Activated CD8-positive, alpha-beta memory T cell treated with anti-CD3 and anti-CD28 coated beads, Interleukin-2, amount 50 U/mL, for 4 hours (primary cell): ENCODE measurements around the gene ACACB.

Source experiments
- DNase-seq: peaks from one replicate; pipeline ENCODE4 v3.0.0-alpha.2; 2020

ACACB gene

DNA sequence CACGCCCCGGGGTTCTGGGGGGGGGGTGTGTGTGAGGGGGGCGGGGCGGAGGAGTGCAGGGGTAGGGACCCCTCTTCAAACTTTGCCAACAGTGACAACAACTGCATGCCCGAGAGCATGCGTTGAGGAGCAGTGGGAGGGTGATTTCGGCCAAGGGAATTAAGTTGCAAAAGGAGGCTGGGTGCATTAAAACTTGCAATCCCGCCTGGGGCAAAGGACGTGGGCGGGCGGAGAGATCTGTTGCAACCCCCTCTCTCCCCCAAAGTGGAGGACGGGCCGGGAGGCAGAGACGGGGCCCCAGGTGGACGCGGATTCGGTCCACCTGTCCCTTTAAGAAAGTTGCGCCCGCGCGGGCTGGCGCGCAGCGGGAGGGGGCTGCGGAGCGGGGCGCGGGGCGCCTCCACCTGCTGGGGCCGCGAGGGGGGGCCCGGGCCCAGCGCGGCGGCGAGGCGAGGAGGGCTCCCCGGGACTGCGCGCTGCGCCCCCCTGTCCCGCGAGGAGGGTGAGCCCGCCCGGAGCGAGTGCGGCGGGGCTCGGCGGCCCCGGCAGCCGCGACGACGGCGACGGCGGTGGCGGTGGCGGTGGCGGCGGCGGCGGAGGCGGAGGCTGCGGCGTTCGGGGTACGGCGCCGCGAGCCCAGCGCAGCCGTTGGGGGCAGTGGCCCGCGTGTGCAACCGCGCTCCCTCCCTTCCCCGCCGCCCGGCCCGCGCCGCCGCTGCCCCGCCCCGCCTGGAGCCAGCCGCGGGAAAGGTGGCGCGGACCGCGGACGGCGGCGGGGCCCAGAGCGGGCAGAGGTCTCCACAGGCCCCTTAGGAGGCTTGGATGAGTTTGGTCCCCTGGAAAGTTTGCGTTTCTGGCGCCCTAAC lies 193.2 kb downstream of the ACACB start:
- no peak for DNase-seq

GRCh38 chr12:109310247-109311125 lies 194.1 kb downstream of the ACACB start:
- no peak for DNase-seq
